Neural crest cell (in vitro differentiated cells): ENCODE measurements around the gene ALDH2. TPM values are rescaled to one million over a fixed set of nuclear protein-coding genes. Genes with fewer than 3 reads are reported as not detected.
A peak's percentile ranks its signal among the peaks of the same experiment; 100 is the strongest.

Source experiments
- DNase-seq: peaks from one replicate; pipeline ENCODE4 v3.0.0; 2021; ENCODE audit warnings: low read depth, mixed read lengths, low spot score
- H3K27ac Mint-ChIP-seq: one replicate; pipeline ENCODE4 v1.8.0; 2021; ENCODE audit warnings: mild to moderate bottlenecking, mixed read lengths; ENCODE audit not compliant: unreplicated experiment
- H3K27me3 Mint-ChIP-seq: 2 replicates; pipeline ENCODE4 v1.8.0; 2021; ENCODE audit warnings: low read depth, mild to moderate bottlenecking, mixed read lengths
- H3K36me3 Mint-ChIP-seq: 2 replicates; pipeline ENCODE4 v1.8.0; 2021; ENCODE audit warnings: low read depth, mild to moderate bottlenecking, mixed read lengths
- H3K4me1 Mint-ChIP-seq: 2 replicates; pipeline ENCODE4 v1.8.0; 2021; ENCODE audit warnings: mixed read lengths
- H3K4me3 Mint-ChIP-seq: one replicate; pipeline ENCODE4 v1.8.0; 2021; ENCODE audit warnings: mild to moderate bottlenecking, mixed read lengths
- H3K9me3 Mint-ChIP-seq: 2 replicates; pipeline ENCODE4 v1.8.0; 2021; ENCODE audit warnings: mixed read lengths
- CTCF ChIP-seq: fragments of 200-600 bp; sonication (generic); conservative IDR thresholded peaks from 2 replicates; pipeline ENCODE4 v1.5.0; 2021; ENCODE audit warnings: antibody characterized with exemption, mild to moderate bottlenecking
- total RNA-seq: library from RNA; stranded (reverse); gene quantifications from 2 replicates; pipeline ENCODE4 v1.2.1, GENCODE V29; 2021

Gene ALDH2
- total RNA-seq, 1 donor from 2014 or later: 65.9 TPM

- Mint-ChIP-seq H3K9me3 (no peaks in the 10 kb centered on the region), H3K4me3 (no peak overlapping the region), H3K36me3 (peaks cover 2% of the 10 kb centered on the region), H3K27me3 (no peaks in the 10 kb centered on the region), H3K4me1 (no peaks in the 10 kb centered on the region), H3K27ac (no peak overlapping the region)
- no peak for TF ChIP-seq CTCF
- DNase-seq: no peak
These were observed 25.6 kb downstream of the ALDH2 start for GRCh38 chr12:111792155-111792855.

- no peak overlapping the region for H3K27ac Mint-ChIP-seq
These were observed 26.1 kb downstream of the ALDH2 start for GRCh38 chr12:111792856-111793235.

GRCh38 chr12:111798182-111798581, 31.4 kb downstream of the ALDH2 start:
- no peak for TF ChIP-seq CTCF
- H3K27ac Mint-ChIP-seq: peak overlapping the region; percentile 7
- DNase-seq: no peak
- H3K27me3 Mint-ChIP-seq: no peaks in the 10 kb centered on the region
- H3K36me3 Mint-ChIP-seq: peaks cover 9% of the 10 kb centered on the region
- H3K9me3 Mint-ChIP-seq: no peaks in the 10 kb centered on the region
- no peaks in the 10 kb centered on the region for H3K4me1 Mint-ChIP-seq
- no peak overlapping the region for H3K4me3 Mint-ChIP-seq

More at GRCh38 chr12:111792856-111793235, 26.1 kb downstream of the ALDH2 start:
- Mint-ChIP-seq H3K9me3 (no peaks in the 10 kb centered on the region), H3K36me3 (peaks cover 2% of the 10 kb centered on the region), H3K4me1 (no peaks in the 10 kb centered on the region), H3K27me3 (no peaks in the 10 kb centered on the region), H3K4me3 (no peak overlapping the region)
- DNase-seq: no peak
- no peak for TF ChIP-seq CTCF

GRCh38 chr12:111799758-111800157, 33.0 kb downstream of the ALDH2 start:
- no peaks in the 10 kb centered on the region for H3K9me3 Mint-ChIP-seq
- no peaks in the 10 kb centered on the region for H3K27me3 Mint-ChIP-seq
- no peaks in the 10 kb centered on the region for H3K4me1 Mint-ChIP-seq
- no peak overlapping the region for H3K27ac Mint-ChIP-seq
- no peak overlapping the region for H3K4me3 Mint-ChIP-seq
- no peak for TF ChIP-seq CTCF
- peaks cover 9% of the 10 kb centered on the region for H3K36me3 Mint-ChIP-seq
- DNase-seq: no peak

GRCh38 chr12:111803038-111803626, 36.4 kb downstream of the ALDH2 start:
- Mint-ChIP-seq H3K27ac (no peak overlapping the region), H3K4me1 (no peaks in the 10 kb centered on the region), H3K27me3 (no peaks in the 10 kb centered on the region), H3K9me3 (no peaks in the 10 kb centered on the region), H3K4me3 (no peak overlapping the region), H3K36me3 (peaks cover 6% of the 10 kb centered on the region)
- TF ChIP-seq CTCF: no peak
- DNase-seq: no peak
